Pons (tissue), 1 donor: Measurements from ENCODE around the gene HIC2.
"Not testable (repeated sequence)": the region's sequence is repeated elsewhere in the genome, so short reads cannot be mapped to it uniquely, and the experiment has no call there.

ENCODE experiments used
- DNase-seq: peaks from one replicate; pipeline ENCODE4 v3.0.0-alpha.2; 2016; ENCODE audit warnings: low spot score

Gene HIC2, protein sequence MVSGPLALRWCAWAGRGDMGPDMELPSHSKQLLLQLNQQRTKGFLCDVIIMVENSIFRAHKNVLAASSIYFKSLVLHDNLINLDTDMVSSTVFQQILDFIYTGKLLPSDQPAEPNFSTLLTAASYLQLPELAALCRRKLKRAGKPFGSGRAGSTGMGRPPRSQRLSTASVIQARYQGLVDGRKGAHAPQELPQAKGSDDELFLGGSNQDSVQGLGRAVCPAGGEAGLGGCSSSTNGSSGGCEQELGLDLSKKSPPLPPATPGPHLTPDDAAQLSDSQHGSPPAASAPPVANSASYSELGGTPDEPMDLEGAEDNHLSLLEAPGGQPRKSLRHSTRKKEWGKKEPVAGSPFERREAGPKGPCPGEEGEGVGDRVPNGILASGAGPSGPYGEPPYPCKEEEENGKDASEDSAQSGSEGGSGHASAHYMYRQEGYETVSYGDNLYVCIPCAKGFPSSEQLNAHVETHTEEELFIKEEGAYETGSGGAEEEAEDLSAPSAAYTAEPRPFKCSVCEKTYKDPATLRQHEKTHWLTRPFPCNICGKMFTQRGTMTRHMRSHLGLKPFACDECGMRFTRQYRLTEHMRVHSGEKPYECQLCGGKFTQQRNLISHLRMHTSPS

DNA sequence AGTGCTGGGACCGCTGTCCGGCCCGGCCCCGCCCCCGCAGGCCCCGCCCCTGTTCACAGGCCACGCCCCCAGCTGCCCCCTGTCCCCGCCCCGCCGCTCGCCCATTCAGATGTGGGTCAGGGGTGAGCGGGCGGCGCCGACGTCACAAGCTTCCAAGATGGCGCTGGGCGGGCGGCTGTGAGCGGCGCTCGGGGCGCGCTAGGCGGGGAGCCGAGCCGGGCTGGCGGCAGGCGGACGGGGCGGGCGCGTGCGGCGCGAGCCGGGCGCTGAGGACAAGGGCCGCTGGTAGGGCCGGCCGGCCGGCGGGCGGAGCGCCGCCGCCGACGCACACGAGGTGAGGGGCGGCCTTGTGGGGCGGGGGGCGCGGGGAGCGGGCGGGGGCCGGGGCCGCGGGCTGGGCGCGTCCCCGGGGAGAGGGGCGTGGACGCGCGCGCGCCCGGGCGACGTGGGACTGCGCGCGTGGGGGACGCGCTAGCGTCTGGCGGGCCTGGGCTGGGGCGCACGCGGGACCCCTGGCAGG, at the start of gene HIC2:
Gene HIC2, plus strand, starts transcription at position 145 of the 520 bp plus-strand sequence. CDS start 25,461 bp downstream, outside the sequence.
- DNase-seq: not testable (repeated sequence)

DNA sequence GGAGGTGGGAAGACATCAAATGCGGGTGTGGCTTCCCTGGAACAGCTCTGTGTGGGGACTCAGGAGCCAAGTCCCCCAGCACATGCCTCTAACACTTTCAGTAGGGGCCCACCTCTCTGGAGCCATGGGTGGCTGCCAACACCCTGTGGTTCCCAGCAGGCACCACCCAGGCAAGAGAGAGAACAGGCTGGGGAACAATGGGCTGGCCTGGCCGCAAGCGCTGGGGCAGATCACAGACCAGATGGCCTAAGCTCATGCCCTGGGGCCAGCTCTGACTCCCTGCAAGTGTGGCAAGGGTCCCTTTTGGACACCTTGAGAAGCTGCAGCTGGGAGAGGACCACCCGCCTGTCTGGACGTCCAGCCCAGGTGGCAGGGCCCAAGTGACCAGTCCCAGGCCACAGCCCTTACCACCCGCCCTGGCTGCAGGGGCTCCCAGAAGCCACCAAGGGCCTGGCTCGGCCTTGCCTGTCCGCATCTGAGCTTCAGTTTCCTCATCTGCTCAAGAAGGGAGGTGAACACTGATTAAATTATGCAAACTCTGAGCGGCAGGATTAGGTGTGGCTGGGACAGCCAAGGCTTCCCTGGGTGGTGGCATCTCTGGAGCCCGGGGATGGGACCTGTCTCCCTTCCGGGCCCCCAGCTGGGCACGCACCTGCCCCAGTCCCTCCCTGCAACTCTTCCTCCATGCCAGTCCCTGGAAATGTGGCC, 48.4 kb upstream of the HIC2 start:
- DNase-seq: not testable (repeated sequence)

DNA sequence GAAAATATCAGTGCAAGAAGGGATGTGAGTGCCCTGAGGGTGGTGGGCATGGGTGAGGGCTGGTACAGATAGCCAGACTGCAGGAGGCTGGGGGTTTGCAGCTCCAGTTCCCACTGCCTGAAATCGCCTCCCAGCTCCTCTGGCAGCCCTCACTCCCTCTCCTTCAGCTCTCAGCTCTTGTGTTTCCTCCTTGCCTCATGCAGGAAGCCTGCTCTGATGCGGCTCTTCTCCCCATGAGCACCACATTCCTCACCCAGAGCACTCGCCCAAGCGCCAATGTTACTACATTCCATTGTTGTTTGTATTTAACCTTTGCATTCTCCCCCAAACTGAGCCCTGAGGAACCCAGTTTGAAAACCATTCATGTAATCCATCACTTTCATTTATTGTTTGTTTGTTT, 41.3 kb upstream of the HIC2 start:
- not testable (repeated sequence) for DNase-seq

DNA sequence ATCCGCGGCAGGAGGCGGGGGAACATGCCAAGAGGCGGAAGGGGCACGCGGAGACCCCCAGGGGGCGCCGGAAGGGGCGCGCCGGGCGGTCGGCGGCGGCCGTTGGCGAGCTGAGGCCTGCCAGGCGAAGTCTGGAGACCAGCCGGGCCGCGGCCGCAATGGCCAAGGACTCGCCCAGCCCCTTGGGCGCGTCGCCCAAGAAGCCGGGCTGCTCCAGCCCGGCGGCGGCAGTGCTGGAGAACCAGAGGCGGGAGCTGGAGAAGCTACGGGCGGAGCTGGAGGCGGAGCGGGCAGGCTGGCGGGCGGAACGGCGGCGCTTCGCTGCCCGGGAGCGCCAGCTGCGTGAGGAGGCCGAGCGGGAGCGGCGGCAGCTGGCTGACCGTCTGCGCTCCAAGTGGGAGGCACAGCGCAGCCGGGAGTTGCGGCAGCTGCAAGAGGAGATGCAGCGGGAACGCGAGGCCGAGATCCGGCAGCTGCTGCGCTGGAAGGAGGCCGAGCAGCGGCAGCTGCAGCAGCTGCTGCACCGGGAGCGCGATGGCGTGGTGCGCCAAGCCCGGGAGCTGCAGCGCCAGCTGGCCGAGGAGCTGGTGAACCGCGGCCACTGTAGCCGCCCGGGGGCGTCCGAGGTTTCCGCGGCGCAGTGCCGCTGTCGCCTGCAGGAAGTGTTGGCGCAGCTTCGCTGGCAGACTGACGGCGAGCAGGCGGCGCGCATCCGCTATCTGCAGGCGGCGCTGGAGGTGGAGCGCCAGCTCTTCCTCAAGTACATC, 33.3 kb upstream of the HIC2 start, which contains the start of gene RIMBP3B:
Gene RIMBP3B, plus strand, starts transcription at position 51 of the 767 bp plus-strand sequence. Its CDS starts 108 bp downstream, at position 159.
- not testable (repeated sequence) for DNase-seq

DNA sequence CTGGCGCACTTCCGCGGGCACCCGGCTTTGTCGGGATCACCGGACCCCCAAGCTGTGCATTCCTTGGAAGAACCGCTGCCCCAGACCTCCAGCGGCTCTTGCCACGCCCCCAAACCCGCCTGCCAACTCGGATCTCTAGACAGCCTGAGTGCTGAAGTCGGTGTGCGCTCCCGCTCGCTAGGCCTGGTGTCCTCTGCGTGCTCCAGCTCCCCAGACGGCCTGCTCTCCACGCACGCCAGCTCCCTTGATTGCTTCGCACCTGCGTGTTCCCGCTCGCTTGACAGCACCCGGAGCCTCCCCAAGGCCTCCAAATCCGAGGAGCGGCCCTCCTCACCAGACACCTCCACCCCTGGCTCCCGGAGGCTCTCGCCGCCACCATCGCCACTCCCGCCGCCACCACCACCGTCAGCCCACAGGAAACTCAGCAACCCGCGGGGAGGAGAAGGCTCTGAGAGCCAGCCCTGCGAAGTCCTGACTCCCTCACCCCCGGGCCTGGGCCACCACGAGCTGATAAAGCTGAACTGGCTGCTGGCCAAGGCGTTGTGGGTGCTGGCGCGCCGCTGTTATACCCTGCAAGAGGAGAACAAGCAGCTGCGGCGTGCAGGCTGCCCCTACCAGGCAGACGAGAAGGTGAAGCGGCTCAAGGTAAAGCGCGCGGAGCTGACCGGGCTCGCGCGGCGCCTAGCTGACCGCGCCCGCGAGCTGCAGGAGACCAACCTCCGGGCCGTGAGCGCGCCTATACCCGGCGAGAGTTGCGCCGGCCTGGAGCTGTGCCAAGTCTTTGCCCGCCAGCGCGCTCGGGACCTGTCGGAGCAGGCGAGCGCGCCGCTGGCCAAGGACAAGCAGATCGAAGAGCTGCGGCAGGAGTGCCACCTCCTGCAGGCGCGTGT, 32.5 kb upstream of the HIC2 start:
- DNase-seq: not testable (repeated sequence)

DNA sequence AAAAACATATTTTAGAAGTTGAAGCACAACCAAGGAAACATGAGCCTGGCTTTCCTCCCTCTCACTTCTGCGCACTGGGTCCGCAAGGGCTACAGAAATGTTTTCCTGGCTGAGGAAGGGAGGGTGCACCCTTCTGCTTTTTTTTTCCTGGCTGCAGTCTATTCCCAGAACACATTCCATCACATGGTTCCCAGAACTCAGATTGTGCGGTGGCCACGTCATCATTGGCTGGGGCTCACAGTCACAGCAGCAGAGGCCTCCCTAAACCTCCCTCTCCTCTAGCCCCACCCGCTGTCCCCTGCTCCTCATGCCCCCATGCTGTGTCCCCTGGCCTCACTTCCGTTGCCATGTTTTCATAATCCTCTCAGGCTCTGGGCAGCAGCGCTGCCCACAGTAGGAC, 27.7 kb upstream of the HIC2 start:
- DNase-seq: not testable (repeated sequence)

DNA sequence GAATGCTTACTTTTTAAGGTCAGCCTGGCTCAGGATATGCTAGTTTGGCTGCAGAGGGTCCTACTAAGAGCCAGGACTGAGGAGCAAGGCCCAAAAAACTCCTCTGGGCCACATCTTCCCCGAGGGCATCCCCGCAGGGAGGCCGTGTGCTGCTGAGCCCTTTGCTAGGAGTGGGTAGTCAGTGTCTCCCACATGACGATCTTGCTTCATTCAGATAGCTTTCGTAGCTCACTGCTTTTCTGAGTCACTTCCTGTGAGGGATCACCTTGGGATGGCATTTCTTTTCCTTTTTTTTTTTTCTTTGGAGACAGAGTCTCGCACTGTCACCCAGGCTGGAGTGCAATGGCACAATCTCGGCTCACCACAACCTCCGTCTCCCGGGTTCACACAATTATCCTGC, 27.2 kb upstream of the HIC2 start:
- DNase-seq: not testable (repeated sequence)

DNA sequence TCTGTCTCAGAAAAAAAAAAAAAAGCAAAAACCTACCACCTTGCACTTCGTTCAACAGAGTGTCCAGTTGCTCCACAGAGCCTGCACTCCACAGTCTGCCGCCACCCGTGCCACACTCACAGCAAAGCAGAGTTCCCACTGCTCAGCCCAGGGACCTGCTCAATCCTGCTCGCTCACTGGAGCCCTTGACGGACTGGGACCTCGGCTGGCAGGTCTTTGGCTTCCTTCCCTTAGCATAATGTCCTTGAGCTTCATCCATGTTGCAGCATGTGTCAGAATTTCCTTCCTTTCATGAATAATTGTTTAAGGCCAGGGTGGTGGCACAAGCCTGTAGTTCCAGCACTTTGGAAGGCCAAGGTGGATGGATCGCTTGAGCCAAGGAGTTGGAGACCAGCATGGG, 22.6 kb upstream of the HIC2 start:
- not testable (repeated sequence) for DNase-seq

DNA sequence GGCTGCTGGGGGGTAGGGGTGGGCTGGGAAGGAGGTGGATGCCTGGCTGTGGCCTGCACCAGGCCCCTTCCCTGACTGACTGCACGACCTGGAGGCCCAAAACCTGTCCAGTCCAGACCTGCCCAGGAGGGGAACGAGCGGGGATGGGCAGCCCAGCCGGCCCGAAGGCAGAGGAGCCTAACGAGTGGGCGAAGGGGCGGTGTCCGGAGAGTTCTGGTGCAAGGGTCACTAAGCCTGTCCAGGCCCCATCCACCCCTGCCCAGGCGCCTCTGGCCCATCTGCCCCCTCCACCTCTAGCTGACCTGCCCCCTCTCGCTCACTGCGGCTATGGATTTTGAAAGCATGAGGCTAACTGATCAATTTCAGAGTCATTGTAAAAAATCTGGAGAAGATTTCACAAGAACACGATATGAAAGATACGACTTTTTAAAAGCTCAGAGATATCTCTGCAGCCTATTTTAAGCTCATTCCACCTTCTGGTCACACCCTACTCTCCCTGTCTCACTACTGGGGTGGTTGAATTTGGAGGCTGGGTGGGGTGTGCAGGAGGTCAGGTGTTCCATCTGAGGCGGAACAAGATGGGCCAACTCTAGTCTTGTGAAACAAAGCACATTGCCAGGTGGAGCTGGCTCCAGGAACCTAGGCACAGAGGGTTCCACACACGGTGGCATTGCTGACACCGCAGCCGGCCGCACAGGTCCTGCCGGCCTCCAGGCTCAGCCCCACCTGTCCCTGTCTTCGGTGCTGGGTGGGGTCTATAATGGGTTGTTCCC, 15.8 kb upstream of the HIC2 start:
- not testable (repeated sequence) for DNase-seq

DNA sequence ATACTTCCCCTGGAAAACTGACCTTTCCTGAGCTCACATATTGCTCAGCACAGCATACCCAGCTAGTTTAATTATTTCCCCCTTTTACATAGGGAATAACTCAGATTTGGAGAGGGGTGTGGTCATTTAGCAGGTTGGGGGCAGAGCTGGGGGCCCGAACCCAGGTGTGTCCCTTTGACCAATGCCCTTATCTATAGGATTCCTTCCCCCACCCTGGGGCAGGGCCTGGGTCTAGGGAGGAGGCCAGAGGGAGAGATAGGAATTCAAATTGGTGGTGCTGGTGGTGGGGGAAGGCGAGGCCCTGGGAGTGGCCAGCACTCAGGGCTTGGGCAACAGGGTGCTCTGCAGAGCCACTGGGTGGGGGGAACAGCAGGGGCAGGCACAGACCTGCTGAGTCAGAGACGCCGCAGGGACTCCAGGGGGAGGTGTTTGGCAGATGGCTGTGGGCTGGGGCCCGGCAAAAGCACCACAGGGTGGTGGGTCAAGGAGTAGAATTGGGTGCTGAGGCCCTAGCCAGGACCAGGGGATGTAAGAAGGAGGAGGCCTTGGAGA, 14.3 kb upstream of the HIC2 start:
- DNase-seq: not testable (repeated sequence)

DNA sequence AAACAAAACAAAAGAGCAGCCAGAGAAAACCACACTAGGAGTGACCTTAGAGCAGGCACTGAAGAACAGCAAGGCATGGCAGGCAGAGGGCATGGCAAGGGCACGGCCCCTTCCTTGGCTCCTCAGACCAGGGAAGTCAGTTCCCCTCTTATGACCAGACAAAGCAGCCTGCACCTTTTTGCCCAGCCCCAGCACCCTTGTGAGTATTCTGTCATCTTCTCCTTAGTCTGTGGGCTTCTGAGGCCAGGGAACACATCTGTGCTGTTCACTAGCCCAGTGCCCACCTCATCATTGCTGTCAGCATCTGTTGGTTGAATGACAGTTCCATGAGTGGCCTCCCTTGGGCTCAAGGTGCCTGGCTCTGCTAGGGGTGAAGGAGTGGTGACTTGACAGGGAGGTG, 10.0 kb upstream of the HIC2 start:
- not testable (repeated sequence) for DNase-seq

DNA sequence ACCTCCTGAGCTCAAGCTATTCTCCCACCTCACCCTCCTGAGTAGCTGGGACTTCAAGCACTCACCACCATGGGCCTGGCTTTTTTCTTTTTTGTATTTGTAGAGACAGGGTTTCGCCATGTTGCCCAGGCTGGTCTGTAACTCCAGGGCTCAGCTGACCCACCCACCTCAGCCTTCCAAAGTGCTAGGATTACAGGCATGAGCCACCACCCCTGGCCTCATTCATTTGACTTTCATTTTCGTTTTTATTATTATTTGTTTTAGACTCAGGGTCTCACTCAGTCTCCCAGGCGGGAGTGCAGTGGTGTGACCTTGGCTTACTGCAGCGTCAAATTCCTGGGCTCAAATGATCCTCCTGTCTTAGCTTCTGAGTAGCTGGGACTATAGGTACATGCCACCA, 9.4 kb upstream of the HIC2 start:
- not testable (repeated sequence) for DNase-seq

DNA sequence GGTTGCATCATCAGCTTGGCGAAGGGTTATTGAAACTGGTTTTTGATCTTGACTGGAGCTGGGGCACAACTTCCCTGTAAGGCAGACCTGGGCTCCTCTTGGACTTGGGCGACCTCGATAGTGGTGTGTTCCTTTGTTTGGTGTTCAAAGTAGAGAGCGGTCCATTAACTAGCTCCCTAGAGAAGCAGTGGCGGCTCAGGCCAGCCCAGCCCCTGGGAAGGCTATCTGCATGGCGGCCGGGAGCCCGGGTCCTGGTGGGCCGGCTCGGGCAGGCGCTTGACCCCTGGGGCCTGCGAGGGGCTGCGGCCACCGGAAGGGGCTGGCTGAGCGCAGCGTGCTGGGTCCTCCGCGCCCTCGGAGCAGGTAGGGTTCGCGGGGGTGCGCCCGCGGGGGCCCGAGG, 796 bp upstream of the HIC2 start:
- DNase-seq: not testable (repeated sequence)

DNA sequence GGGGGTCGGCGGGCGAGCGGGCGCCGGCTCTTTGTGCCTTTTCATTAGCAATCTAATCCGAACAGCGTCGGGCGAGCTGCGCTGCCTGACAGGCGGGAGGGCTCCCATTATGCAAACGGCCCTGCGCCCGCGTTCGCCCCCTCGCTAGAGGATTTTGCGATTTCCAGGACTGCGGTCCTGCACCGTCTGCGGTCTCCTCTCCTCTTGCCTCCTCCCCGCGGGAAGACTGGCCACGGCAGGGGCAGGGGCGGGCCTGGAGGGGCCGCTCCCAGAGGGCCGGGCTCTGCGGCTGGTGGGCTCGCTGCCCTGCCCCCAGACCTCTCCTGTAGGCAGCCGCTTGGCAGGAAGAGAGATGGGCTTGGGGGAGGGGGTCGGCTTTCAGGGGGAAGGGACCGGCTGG, 682 bp downstream of the HIC2 start:
- DNase-seq: not testable (repeated sequence)

DNA sequence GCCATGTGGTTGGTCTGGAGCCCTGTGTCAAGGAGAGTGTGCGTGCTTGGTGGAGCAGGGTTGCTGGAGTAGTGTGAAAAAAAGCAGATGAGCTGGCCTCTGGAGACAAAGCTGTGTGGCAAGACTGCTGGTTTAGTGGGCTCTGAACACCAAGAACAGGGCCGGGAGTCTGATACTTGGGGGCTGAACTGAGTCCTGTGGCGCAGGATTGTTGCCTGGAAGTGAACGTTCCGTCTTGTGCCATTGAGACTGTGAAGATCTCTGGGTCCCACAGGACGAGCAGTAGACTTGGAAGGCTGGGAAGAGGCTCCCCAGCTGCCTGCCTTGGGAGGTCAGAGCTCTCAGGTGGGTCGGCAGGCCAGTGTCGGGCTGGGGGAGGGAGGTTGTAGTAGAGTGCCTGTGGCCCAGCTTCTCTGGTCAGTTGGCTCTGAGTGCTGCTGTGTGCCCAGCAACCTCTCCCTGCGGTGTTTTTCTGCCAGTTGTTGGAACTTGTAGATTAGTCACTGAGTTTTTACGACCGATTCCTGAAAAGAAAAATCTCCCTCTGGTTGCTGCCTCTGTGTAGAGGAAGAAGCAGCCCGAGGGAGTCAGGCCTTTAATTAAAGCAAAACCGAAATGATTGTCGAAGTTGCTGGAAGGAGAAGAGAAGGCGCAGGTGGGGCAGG, 1.9 kb downstream of the HIC2 start:
- DNase-seq: not testable (repeated sequence)

DNA sequence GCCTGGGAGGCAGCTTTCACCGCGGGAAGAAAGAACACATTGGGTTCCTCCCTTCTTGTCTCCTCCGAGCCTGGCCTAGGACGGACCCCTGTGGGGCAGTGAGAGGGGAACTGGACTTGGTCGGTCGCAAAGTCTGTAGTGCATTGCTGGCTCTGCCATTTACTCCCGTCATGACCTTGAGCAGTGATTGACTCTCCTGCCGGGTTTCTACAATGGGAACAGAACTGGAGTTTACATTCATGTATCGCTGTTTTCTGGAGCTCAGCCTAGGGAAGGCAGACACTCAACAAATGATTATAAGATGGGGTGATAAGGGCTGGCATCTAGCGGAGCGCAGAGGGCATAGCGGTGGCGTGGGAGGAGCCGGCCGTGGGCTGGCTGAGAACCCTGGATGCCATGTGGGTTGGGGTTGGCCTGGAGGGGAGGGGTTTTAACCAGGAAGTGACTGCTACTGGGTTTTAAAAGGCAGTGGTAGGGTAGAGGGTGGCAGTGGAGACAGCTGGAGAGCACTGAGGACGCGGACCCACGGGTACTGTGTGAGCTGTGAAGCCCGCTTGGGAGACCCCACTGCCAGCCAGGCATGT, 3.1 kb downstream of the HIC2 start:
- not testable (repeated sequence) for DNase-seq

DNA sequence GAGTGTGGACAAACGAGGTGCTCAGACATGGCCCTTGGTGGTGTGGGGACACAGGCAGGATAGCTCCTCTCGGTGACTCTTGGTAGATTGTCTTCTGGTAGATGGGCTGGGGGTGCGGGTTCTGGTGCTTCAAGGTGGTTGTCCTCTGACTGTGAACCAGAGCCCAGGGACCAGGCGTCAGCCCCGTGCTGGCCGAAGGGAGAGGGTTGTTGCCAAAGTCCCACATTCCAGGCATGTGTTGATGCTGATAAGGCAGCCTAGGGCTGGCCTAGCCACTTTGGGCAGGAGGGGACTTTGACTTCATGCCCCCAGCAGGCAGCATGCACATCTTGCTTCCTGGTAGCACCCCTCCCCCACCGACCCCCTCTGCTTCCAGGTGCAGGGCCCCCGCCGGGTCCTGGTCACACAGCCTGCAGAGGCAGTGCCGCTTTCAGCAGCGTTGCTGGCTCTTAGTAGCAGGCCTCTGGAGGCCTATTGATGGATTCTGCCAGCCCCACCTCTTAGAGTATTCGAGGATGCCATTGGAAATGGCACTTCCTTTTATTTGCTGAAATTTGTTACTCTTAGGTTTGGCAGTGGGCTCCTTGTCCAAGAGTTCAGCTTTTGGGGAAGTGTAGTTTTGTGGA, 7.0 kb downstream of the HIC2 start:
- not testable (repeated sequence) for DNase-seq
